Stimulated activated naive CD8-positive, alpha-beta T cell treated with anti-CD3 and anti-CD28 coated beads, Interleukin-15, amount 100 ng/mL, for 72 hours (primary cell): Measurements from ENCODE around the gene NPL.

ENCODE experiments used
- ATAC-seq: fragments of 150-1000 bp; cut with Tn5 transposase; 2 replicates; pipeline ENCODE4 v1.10.0; 2021; ENCODE audit warnings: mild to moderate bottlenecking, moderate library complexity
- DNase-seq, 2 donors: peaks; one replicate each; pipeline ENCODE4 v3.0.0; 2021 to 2022
- H3K27ac Mint-ChIP-seq, 2 donors: one replicate each; pipeline ENCODE4 v1.8.0; 2022; ENCODE audit warnings: mild to moderate bottlenecking in 2 of 2, mixed read lengths in 2 of 2, moderate library complexity in 2 of 2
- H3K27me3 Mint-ChIP-seq: one replicate; pipeline ENCODE4 v1.8.0; 2022; ENCODE audit warnings: mixed read lengths
- H3K4me1 Mint-ChIP-seq: one replicate; pipeline ENCODE4 v1.8.0; 2022; ENCODE audit warnings: mild to moderate bottlenecking, mixed read lengths
- H3K4me3 Mint-ChIP-seq, 2 donors: one replicate each; pipeline ENCODE4 v1.8.0; 2022; ENCODE audit warnings: mild to moderate bottlenecking in 2 of 2, mixed read lengths in 2 of 2, moderate library complexity in 1 of 2
- H3K9me3 Mint-ChIP-seq, 2 donors: one replicate each; pipeline ENCODE4 v1.8.0; 2022; ENCODE audit warnings: mixed read lengths in 2 of 2

Gene NPL

DNA sequence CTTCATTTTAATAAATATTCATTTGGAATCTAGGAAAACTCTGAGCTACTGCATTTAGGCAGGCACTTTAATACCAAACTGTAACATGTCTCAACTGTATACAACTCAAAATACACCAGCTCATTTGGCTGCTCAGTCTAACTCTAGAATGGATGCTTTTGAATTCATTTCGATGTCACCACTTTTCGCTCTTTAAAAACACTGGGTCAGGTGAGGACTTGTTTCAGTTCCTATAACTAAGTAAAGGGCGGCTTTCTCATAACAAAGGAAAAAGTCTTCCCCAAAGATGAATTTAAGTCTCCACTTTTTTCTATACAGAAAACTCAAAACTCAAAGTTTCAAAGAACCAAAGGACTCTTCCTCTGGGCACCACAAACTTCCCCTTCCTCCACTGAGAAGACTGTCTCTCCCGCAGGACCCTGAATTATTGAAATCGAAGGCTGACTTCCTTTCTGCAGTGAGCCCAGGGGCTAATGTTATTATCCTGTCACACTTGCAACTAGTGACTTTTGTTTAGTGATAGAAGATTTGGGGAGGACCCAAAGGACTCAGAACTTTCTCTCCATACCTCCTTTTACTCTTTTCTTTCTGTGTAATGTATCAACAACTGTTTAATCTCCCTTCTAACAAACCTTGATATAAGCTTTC, 39.8 kb downstream of the NPL start:
- DNase-seq = no peak

DNA sequence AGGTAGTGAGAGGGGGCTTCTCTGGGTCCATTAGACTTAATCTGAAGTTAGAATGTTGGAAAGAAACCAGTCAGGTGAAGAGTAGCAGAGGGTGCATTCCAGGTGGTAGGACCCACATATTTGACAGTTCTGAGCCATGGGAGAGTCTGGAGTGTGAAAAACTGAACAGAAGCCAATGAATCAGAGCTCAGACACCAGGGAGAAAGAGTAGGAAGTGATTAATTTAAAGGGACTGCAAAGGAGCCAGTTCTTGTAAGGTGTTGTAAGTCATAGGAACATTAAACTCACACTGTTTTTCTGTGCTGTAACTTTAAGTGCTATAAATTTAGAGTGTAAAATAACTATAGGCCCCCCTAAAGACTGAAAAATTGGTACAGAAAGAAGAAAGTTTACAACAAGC, 43.7 kb downstream of the NPL start:
- DNase-seq (no peak), ATAC-seq (no peak)
- H3K27me3 Mint-ChIP-seq = no peaks in the 10 kb centered on the region
- H3K9me3 Mint-ChIP-seq = no peaks in the 10 kb centered on the region
- no peak overlapping the region for H3K4me3 Mint-ChIP-seq
- no peaks in the 10 kb centered on the region for H3K4me1 Mint-ChIP-seq
- H3K27ac Mint-ChIP-seq = peak overlapping the region in 1 of 2 donors; percentile 2

More for the DNA sequence above, 39.8 kb downstream of the NPL start:
- Mint-ChIP-seq H3K4me1 (peaks cover 6% of the 10 kb centered on the region), H3K4me3 (no peak overlapping the region), H3K27ac (no peak overlapping the region), H3K27me3 (no peaks in the 10 kb centered on the region), H3K9me3 (no peaks in the 10 kb centered on the region)
- ATAC-seq = no peak

GRCh38 chr1:182834326-182834725, 44.8 kb downstream of the NPL start:
- DNase-seq (no peak), ATAC-seq (no peak)
- Mint-ChIP-seq H3K4me1 (peaks cover 6% of the 10 kb centered on the region), H3K9me3 (no peaks in the 10 kb centered on the region), H3K27ac (no peak overlapping the region), H3K4me3 (no peak overlapping the region), H3K27me3 (no peaks in the 10 kb centered on the region)

- Mint-ChIP-seq H3K4me3 (no peak overlapping the region), H3K27me3 (no peaks in the 10 kb centered on the region), H3K27ac (no peak overlapping the region), H3K4me1 (peaks cover 18% of the 10 kb centered on the region), H3K9me3 (no peaks in the 10 kb centered on the region)
- DNase-seq (no peak), ATAC-seq (no peak)
Measured at GRCh38 chr1:182835806-182836205, 46.2 kb downstream of the NPL start.

- Mint-ChIP-seq H3K27me3 (no peaks in the 10 kb centered on the region), H3K27ac (peak within 1 kb of the TSS; percentile 97 to 98), H3K4me3 (peak within 1 kb of the TSS; percentile 94 to 96), H3K9me3 (no peaks in the 10 kb centered on the region), H3K4me1 (peaks cover 47% of the 10 kb centered on the region)
- ATAC-seq (peak; percentile 94), DNase-seq (peak; percentile 95 to 98)
Measured at GRCh38 chr1:182839209-182840066, 49.9 kb downstream of the NPL start, which contains the start of gene DHX9. Gene DHX9, plus strand, starts transcription at chr1:182839347. Its CDS starts 3,220 bp downstream, at chr1:182842567.

GRCh38 chr1:182841368-182841988, 51.9 kb downstream of the NPL start:
- DNase-seq = no peak

GRCh38 chr1:182842265-182842664, 52.7 kb downstream of the NPL start:
- no peak overlapping the region for H3K27ac Mint-ChIP-seq
- ATAC-seq (no peak), DNase-seq (no peak)
- H3K4me1 Mint-ChIP-seq = peaks cover 76% of the 10 kb centered on the region
- no peaks in the 10 kb centered on the region for H3K27me3 Mint-ChIP-seq
- peak overlapping the region; percentile 42 to 96 for H3K4me3 Mint-ChIP-seq
- H3K9me3 Mint-ChIP-seq = no peaks in the 10 kb centered on the region

More at GRCh38 chr1:182841368-182841988, 51.9 kb downstream of the NPL start:
- H3K4me3 Mint-ChIP-seq = peak overlapping the region; percentile 94 to 96
- no peaks in the 10 kb centered on the region for H3K27me3 Mint-ChIP-seq
- no peak for ATAC-seq
- H3K9me3 Mint-ChIP-seq = no peaks in the 10 kb centered on the region
- peak overlapping the region; percentile 97 for H3K27ac Mint-ChIP-seq
- peaks cover 68% of the 10 kb centered on the region for H3K4me1 Mint-ChIP-seq

GRCh38 chr1:182845379-182845778, 55.8 kb downstream of the NPL start:
- H3K27ac Mint-ChIP-seq = peak overlapping the region in 1 of 2 donors; percentile 61
- peak; percentile 70 for ATAC-seq
- peaks cover 93% of the 10 kb centered on the region for H3K4me1 Mint-ChIP-seq
- no peaks in the 10 kb centered on the region for H3K9me3 Mint-ChIP-seq
- H3K27me3 Mint-ChIP-seq = no peaks in the 10 kb centered on the region
- peak overlapping the region; percentile 41 to 55 for H3K4me3 Mint-ChIP-seq
- DNase-seq = no peak

- H3K27ac Mint-ChIP-seq = peak overlapping the region; percentile 19 to 61
- H3K4me1 Mint-ChIP-seq = peaks cover 93% of the 10 kb centered on the region
- no peak for DNase-seq
- H3K27me3 Mint-ChIP-seq = no peaks in the 10 kb centered on the region
- ATAC-seq = no peak
- no peaks in the 10 kb centered on the region for H3K9me3 Mint-ChIP-seq
- H3K4me3 Mint-ChIP-seq = no peak overlapping the region
Measured at GRCh38 chr1:182845894-182846293, 56.3 kb downstream of the NPL start.

DNA sequence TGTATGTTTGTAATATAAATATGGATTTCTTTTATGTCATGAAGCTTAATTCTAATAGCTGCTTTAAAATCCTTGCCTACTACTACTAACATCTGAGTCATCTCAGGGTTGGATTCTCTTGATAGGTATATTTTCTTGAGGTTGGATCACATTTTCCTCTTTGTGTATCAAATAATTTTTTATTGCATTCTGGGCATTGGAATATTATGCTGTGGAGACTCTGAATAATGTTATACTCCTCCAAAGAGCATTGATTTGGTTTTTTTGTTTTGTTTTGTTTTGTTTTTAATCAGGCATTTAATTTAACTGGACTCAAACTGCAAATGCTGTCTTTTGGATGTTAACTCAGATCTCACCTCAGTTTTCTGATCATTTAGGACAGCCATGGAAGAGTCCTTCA, 57.5 kb downstream of the NPL start:
- DNase-seq = no peak
- Mint-ChIP-seq H3K27me3 (no peaks in the 10 kb centered on the region), H3K27ac (peak overlapping the region in 1 of 2 donors; percentile 90), H3K4me3 (no peak overlapping the region), H3K4me1 (peaks cover 85% of the 10 kb centered on the region), H3K9me3 (no peaks in the 10 kb centered on the region)
- ATAC-seq = no peak

DNA sequence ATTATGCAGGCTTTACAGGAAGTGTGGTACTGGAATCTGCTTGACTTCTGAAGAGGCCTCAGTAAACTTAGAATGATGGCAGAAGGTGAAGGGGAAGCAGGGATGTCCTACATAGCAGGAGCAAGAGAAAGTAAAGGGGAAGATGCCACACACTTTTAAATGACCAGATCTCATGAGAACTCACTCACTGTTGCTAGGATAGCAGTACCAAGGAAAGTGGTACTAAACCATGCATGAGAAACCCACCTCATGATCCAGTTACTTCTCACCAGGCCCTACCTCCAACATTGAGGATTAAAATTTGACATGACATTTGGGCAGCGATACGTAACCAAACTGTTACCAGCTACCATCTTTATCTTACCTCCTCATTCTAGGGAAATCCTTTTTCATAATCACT, 59.2 kb downstream of the NPL start:
- Mint-ChIP-seq H3K27ac (peak overlapping the region; percentile 57 to 74), H3K27me3 (no peaks in the 10 kb centered on the region), H3K9me3 (no peaks in the 10 kb centered on the region), H3K4me3 (no peak overlapping the region), H3K4me1 (peaks cover 73% of the 10 kb centered on the region)
- DNase-seq (no peak), ATAC-seq (no peak)

DNA sequence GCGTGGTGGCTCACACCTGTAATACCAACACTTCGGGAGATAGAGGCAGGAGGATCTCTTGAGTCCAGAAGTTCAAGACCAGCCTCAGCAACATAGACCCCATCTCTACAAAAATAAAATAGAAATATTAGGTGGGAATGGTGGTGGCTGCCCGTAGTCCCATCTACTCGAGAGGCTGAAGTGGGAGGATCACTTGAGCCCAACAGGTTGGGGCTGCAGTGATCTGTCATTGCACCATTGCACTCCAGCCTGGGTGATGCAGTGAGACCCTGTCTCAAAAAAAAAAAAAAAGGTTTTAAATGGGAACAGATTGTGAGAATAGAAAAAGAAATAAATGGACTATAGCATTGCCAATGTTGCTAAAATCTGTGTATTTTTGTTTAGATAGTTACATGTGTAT, 60.7 kb downstream of the NPL start:
- peaks cover 57% of the 10 kb centered on the region for H3K4me1 Mint-ChIP-seq
- H3K9me3 Mint-ChIP-seq = no peaks in the 10 kb centered on the region
- H3K4me3 Mint-ChIP-seq = no peak overlapping the region
- no peaks in the 10 kb centered on the region for H3K27me3 Mint-ChIP-seq
- ATAC-seq = no peak
- no peak for DNase-seq
- no peak overlapping the region for H3K27ac Mint-ChIP-seq

GRCh38 chr1:182851825-182852224, 62.3 kb downstream of the NPL start:
- Mint-ChIP-seq H3K27me3 (no peaks in the 10 kb centered on the region), H3K27ac (peak overlapping the region in 1 of 2 donors; percentile 65), H3K9me3 (no peaks in the 10 kb centered on the region), H3K4me3 (no peak overlapping the region), H3K4me1 (peaks cover 42% of the 10 kb centered on the region)
- DNase-seq (no peak), ATAC-seq (peak; percentile 39)

DNA sequence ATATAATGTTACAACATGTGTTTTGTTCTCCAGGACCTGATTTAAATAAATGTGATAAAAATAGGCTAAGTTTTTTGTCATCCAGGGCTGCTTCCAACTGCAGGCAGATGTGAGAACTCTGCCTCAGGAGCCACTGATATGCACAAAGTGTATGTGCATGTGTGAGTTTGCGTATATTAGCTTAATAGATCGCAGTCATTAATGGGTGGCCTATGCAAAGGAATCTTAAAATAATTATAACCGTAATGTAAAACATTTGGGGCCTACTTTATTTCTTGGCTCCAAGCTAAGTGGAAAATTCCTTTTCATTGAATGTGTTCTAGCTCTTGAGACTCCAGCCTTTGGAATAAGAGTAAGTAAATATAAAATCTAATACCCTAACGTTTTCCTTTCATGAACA, 66.3 kb downstream of the NPL start:
- H3K9me3 Mint-ChIP-seq = no peaks in the 10 kb centered on the region
- no peak for ATAC-seq
- no peak overlapping the region for H3K27ac Mint-ChIP-seq
- H3K4me3 Mint-ChIP-seq = no peak overlapping the region
- DNase-seq = no peak
- peaks cover 20% of the 10 kb centered on the region for H3K4me1 Mint-ChIP-seq
- no peaks in the 10 kb centered on the region for H3K27me3 Mint-ChIP-seq

DNA sequence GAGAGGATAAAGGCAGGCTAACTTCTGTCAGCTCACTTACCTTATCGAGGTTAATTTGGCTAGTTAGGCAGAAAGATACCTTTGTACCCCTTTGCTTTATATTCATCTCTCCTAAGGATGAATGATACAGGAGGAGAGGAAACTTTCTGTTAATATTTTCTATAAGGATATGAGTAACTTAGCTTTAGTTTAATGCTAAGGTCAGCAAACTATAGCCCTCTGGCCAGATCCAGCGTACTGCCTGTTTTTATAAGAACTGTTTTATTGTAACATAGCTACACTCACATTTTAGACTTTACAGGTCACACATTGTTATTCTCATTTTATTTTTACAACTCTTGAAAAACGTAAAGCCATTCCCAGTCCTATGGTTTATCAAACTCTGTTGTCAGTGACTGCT, 67.6 kb downstream of the NPL start:
- Mint-ChIP-seq H3K4me3 (no peak overlapping the region), H3K27ac (no peak overlapping the region), H3K9me3 (no peaks in the 10 kb centered on the region), H3K27me3 (no peaks in the 10 kb centered on the region), H3K4me1 (peaks cover 28% of the 10 kb centered on the region)
- ATAC-seq = no peak
- DNase-seq = no peak

- DNase-seq = no peak
- no peaks in the 10 kb centered on the region for H3K27me3 Mint-ChIP-seq
- no peak overlapping the region for H3K27ac Mint-ChIP-seq
- peaks cover 46% of the 10 kb centered on the region for H3K4me1 Mint-ChIP-seq
- ATAC-seq = no peak
- H3K9me3 Mint-ChIP-seq = no peaks in the 10 kb centered on the region
- no peak overlapping the region for H3K4me3 Mint-ChIP-seq
Measured at GRCh38 chr1:182860658-182861057, 71.1 kb downstream of the NPL start.
